Activated naive CD8-positive, alpha-beta T cell treated with anti-CD3 and anti-CD28 coated beads for 36 hours (primary cell): ENCODE data around the gene RBM18. TPM values are rescaled to one million over a fixed set of nuclear protein-coding genes. Genes with fewer than 3 reads are reported as not detected.

Experiments
- DNase-seq: peaks from one replicate; pipeline ENCODE4 v3.0.0; 2021
- H3K27ac Mint-ChIP-seq: one replicate; pipeline ENCODE4 v1.8.0; 2022; ENCODE audit warnings: mild to moderate bottlenecking, moderate library complexity, mixed read lengths
- H3K27me3 Mint-ChIP-seq: one replicate; pipeline ENCODE4 v1.8.0; 2022; ENCODE audit warnings: mild to moderate bottlenecking, mixed read lengths
- H3K36me3 Mint-ChIP-seq: one replicate; pipeline ENCODE4 v1.8.0; 2021; ENCODE audit warnings: mild to moderate bottlenecking, mixed read lengths
- H3K4me1 Mint-ChIP-seq: one replicate; pipeline ENCODE4 v1.8.0; 2021; ENCODE audit warnings: mixed read lengths
- H3K4me3 Mint-ChIP-seq: one replicate; pipeline ENCODE4 v1.8.0; 2022; ENCODE audit warnings: mild to moderate bottlenecking, moderate library complexity, mixed read lengths
- H3K9me3 Mint-ChIP-seq: one replicate; pipeline ENCODE4 v1.8.0; 2022; ENCODE audit warnings: mixed read lengths
- total RNA-seq, 2 experiments: library from RNA; stranded (reverse); gene quantifications; one replicate each; pipeline ENCODE4 v1.2.3, GENCODE V29; 2021

Gene RBM18
- total RNA-seq, 2 experiments from 2014 or later, result 35.1 to 35.5 TPM

DNA sequence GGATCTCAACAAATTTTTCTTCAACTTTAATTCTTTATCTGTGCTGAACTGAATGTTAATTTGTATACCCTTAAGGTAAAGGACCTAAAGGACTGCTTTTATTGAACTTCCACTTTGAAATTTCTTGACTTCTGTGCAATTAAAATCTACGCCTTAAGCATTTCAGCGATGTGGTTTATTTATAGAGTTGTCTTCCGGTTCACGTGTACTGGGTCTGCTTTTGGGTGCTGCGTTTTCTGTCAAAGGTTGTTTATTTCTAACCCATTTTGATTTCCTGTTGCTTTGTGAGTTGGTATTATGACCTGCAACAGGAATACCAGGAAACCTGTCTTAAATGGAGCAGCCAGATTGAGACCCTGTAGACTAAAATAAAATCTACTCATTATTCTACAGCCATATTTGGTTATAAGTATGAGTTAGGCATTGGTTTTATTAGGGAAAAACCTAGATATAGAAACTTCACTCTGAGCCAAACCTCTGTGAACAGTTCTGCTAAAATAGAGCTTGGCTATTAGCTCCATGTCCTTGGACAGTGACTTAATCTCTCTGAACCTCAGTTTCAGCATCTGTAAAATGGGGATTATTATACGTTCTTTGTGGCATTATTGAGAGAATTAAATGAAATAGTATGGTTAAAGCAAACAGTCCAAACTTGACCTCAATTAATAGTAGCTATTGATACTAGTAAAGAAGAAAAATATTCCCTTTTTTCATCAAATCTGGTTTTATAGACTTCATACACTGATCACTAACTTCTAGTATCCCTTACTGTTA lies 3.6 kb upstream of the RBM18 start:
- no peak overlapping the region for H3K4me3 Mint-ChIP-seq

DNA sequence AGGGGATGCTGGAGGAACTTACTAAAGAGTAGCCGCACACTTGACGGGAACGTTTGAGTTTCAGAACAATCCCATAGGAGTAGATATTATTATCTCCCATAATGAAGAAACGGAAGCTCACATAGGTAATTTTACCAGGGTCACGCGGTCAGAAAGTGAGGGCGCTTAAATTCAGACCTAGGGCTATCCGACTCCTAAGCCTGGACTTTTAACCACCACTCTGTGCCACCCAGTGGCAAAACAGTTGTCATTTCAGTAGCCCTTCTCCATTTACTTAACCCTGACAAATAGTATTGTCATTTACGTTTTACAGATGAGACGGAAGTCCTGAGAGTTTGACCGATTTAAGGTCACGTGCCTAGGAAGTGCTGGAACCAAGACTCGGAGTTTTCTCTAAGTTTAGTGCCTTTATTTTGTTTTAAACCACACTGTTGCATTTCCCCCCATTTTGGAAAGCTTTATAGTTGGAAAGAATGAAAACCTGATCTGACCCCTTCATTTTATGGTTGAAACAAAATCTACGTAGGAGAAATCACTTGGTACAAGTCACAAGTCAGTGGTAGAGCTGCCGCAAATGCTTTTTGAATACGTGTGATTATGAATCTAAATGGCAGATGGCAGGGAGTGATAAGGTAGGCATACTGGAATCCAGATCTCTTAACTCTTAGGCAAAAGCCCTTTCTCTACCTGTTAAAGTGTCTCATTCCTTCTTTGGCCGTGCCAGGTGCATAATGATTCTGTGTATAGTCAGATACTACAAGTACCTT lies 692 bp upstream of the RBM18 start:
- no peaks in the 10 kb centered on the region for H3K27me3 Mint-ChIP-seq
- no peaks in the 10 kb centered on the region for H3K9me3 Mint-ChIP-seq
- peak; percentile 17 for DNase-seq
- H3K4me1 Mint-ChIP-seq, result peaks cover 41% of the 10 kb centered on the region
- H3K4me3 Mint-ChIP-seq, result peak overlapping the region; percentile 98
- peaks cover 18% of the 10 kb centered on the region for H3K36me3 Mint-ChIP-seq
- peak overlapping the region; percentile 100 for H3K27ac Mint-ChIP-seq

More for the DNA sequence above, 3.6 kb upstream of the RBM18 start:
- Mint-ChIP-seq H3K27me3 (no peaks in the 10 kb centered on the region), H3K36me3 (peaks cover 33% of the 10 kb centered on the region), H3K27ac (no peak overlapping the region), H3K9me3 (no peaks in the 10 kb centered on the region), H3K4me1 (peaks cover 29% of the 10 kb centered on the region)
- DNase-seq, result no peak

DNA sequence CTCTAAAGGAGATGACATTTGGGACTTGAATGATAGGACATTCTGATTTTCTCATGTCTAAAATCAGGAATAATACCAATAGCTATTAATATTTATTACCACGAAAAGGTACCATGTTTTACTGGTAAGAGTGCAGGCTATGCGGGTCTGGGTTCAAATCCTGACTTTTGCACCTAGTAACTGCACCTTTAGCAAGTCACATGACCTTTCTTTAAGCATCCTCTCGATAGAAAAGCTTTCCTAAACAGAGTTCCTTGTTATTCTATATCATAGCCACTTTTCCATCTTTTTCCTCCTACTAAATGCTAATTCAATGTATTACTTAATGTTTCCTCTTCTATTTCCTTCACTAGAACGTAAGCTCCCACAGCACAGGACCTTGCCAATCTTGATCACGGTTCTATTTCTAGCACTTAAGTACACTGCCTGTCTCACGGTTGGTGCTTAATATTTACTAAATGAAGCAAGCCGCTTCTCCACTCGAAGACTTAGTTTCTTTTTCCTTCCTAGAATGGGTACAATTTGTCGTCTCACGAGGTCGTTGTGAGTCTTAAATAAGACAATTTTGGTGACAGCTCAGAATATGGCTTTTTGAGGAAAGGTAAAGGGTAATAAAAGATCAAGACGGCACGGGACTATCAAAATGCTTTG lies 816 bp downstream of the RBM18 start:
- H3K4me1 Mint-ChIP-seq, result peaks cover 48% of the 10 kb centered on the region
- H3K9me3 Mint-ChIP-seq, result no peaks in the 10 kb centered on the region
- H3K4me3 Mint-ChIP-seq, result peak overlapping the region; percentile 98
- peaks cover 21% of the 10 kb centered on the region for H3K36me3 Mint-ChIP-seq
- DNase-seq, result no peak
- H3K27ac Mint-ChIP-seq, result peak overlapping the region; percentile 100
- H3K27me3 Mint-ChIP-seq, result no peaks in the 10 kb centered on the region

DNA sequence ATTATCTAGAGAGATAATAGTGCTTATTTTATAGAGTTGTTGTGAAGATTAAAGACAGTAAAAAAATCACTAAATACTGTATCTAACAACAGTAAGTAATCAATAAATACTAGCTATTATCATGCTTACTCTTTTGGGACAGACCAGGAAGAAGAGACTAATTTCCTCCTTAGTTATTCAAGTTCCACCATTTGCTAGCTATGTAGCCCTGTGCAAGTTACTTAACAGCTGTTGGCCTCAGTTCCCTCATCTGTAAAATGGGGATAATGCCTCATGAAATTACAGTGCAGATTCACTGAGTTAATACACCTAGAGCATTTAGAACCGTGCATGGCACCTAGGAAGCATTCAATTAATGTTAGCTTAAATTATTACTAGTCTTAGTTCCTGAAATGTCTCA lies 2.6 kb downstream of the RBM18 start:
- Mint-ChIP-seq H3K27me3 (no peaks in the 10 kb centered on the region), H3K27ac (peak overlapping the region; percentile 17), H3K36me3 (peaks cover 21% of the 10 kb centered on the region), H3K4me3 (no peak overlapping the region), H3K9me3 (no peaks in the 10 kb centered on the region), H3K4me1 (peaks cover 43% of the 10 kb centered on the region)
- DNase-seq, result no peak

DNA sequence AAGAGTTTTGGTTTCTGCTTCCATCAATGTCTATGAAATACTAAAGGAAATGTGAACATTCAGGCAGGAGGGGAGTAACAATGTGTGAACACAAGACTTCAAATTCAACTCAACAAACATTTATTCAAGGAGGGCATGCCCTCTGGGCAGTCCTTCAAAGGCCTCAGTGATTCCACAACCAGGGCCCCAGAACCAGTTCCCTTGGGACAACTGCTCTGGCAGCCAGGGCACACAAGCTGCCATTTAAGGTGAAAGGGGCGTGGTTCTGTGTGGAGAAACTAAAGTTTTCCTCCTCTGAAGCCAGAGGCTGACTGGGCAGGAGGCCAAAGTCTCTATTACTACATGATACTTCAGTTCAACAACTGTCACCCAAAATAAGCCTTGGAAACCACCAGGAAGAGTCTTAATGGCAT lies 3.2 kb downstream of the RBM18 start:
- no peak for DNase-seq
- Mint-ChIP-seq H3K4me3 (no peak overlapping the region), H3K27ac (no peak overlapping the region), H3K4me1 (peaks cover 42% of the 10 kb centered on the region), H3K9me3 (no peaks in the 10 kb centered on the region), H3K36me3 (peaks cover 20% of the 10 kb centered on the region), H3K27me3 (no peaks in the 10 kb centered on the region)

DNA sequence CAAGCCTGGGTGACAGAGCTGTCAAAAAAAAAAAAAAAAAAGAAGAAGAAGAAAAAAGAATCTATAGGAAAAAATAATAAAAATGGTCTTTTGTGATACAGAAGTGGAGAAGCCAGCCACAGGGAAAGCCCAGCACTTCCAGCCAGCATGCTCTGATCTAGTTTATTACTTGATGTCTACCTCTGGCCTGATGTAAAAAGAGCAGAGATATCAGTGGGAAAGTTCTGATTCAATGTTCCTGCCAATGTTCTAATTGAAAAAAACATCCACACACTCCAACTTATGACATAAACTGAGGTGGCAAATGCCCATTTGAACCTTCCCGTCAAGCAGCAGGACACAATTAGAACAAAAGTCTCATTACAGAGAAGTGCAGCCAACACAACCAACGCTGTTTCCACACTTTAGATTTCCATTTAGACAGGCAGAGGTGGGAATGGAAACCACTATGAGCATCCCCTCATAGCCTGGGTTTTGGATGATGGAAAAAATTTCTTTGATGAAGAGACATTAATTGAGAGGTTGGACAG lies 5.7 kb downstream of the RBM18 start:
- DNase-seq, result no peak
- no peak overlapping the region for H3K4me3 Mint-ChIP-seq
- no peaks in the 10 kb centered on the region for H3K27me3 Mint-ChIP-seq
- H3K9me3 Mint-ChIP-seq, result no peaks in the 10 kb centered on the region
- peaks cover 13% of the 10 kb centered on the region for H3K36me3 Mint-ChIP-seq
- H3K27ac Mint-ChIP-seq, result no peak overlapping the region
- H3K4me1 Mint-ChIP-seq, result peaks cover 37% of the 10 kb centered on the region

DNA sequence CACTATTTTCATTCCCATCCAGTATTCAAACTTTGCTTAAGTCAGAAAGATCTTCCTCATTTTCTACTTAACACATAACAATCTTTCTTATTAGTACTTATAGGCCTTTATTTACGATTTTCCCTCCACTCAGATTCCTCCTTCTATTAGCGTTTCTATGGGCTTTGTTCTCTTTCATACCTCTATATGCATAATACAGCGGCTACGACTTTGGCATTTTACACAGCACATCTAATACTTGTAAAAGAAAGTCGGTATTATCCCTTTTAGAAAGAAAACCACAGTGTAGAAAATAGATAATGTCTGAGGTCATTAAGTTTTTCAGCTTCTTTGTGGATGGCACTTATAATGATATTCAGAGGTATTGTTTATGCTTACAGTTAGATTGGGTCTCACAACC lies 8.4 kb downstream of the RBM18 start:
- Mint-ChIP-seq H3K36me3 (peaks cover 12% of the 10 kb centered on the region), H3K4me3 (no peak overlapping the region), H3K27ac (no peak overlapping the region), H3K9me3 (no peaks in the 10 kb centered on the region), H3K4me1 (peaks cover 15% of the 10 kb centered on the region), H3K27me3 (no peaks in the 10 kb centered on the region)
- DNase-seq, result no peak

DNA sequence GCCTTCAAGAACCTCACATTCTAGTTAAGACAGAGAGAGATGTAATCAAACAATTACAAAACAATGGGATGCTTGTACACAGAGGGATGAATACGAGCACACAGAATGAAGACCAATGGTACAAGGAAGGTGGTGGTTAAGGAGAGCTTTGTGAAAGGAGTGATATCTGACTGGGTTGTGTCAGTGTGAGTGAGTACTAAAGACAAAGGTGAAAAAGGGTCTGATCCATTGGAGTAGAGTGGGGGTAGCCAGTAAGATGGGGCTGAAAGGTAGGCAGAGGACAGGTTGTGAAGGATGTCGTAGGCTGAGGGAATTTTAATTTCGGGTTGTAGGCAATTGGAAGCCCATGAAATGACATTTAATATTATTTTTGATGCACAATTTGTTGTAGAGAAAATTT lies 9.9 kb downstream of the RBM18 start:
- no peak overlapping the region for H3K27ac Mint-ChIP-seq
- H3K9me3 Mint-ChIP-seq, result no peaks in the 10 kb centered on the region
- no peak overlapping the region for H3K4me3 Mint-ChIP-seq
- peaks cover 8% of the 10 kb centered on the region for H3K4me1 Mint-ChIP-seq
- DNase-seq, result no peak
- H3K36me3 Mint-ChIP-seq, result peaks cover 14% of the 10 kb centered on the region
- no peaks in the 10 kb centered on the region for H3K27me3 Mint-ChIP-seq

DNA sequence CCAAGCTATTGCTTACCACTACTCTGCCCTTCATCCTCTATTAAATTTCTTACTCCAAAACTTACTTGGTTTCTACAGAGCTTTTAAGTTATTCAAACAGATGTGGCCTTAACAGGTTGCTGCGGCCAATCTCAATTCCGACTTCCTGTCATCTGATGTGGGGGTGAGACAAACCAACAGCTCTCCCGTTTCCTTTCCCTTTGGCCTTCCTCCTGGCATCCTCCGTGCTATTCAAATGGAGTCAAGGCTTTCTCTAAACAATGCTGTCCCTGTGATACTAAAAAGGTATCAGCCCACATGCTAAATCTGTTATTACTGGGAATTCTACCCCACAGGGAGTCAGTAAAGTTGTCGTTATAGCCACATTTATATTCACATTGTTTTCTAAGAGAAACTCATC lies 11.8 kb downstream of the RBM18 start:
- no peak for DNase-seq
- H3K9me3 Mint-ChIP-seq, result no peaks in the 10 kb centered on the region
- no peak overlapping the region for H3K4me3 Mint-ChIP-seq
- no peak overlapping the region for H3K27ac Mint-ChIP-seq
- peaks cover 3% of the 10 kb centered on the region for H3K4me1 Mint-ChIP-seq
- H3K27me3 Mint-ChIP-seq, result no peaks in the 10 kb centered on the region
- H3K36me3 Mint-ChIP-seq, result peaks cover 12% of the 10 kb centered on the region

DNA sequence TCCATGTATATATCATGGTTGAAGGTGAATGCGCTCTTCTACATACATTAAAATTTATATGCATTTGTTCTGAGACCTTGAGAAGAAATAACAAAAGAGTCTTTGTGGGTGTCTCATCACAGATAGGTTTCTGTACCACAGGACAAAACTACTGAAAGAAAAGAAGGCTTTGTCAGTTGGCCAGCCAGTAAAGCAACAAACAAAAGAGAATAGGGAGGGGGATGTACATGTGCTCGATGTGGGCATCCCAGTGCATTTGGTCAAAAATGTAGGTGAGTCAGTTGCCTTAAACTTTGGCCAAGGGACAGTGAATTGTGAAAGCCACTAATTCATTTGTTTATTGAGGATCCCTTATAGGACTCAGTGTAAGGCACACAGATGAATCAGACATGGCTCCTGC lies 13.3 kb downstream of the RBM18 start:
- no peak for DNase-seq
- Mint-ChIP-seq H3K27me3 (no peaks in the 10 kb centered on the region), H3K4me3 (no peak overlapping the region), H3K27ac (no peak overlapping the region), H3K36me3 (peaks cover 15% of the 10 kb centered on the region), H3K9me3 (no peaks in the 10 kb centered on the region), H3K4me1 (peaks cover 3% of the 10 kb centered on the region)

DNA sequence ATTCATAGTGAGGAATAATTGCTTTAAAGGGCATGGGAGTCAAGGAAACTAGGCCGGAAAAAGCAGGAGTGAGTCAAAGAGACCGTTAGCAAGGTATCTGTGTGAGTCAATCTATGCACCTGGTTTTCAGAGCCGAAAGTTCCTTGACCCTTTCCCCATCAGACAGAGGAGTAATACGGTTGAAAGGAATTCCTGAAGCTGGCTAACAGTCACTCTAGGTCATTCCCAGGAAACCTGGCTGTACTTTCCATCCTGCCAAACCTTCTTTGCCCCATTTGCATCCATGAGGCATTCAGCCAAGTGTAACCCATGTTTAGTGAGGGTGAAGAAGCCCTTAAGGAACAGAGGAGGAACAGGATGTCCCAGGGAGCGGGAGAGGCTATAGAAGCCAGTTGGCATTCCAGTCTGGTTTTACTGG lies 16.2 kb downstream of the RBM18 start:
- Mint-ChIP-seq H3K4me3 (no peak overlapping the region), H3K9me3 (no peaks in the 10 kb centered on the region), H3K4me1 (no peaks in the 10 kb centered on the region), H3K27ac (no peak overlapping the region), H3K36me3 (peaks cover 13% of the 10 kb centered on the region), H3K27me3 (no peaks in the 10 kb centered on the region)
- no peak for DNase-seq

DNA sequence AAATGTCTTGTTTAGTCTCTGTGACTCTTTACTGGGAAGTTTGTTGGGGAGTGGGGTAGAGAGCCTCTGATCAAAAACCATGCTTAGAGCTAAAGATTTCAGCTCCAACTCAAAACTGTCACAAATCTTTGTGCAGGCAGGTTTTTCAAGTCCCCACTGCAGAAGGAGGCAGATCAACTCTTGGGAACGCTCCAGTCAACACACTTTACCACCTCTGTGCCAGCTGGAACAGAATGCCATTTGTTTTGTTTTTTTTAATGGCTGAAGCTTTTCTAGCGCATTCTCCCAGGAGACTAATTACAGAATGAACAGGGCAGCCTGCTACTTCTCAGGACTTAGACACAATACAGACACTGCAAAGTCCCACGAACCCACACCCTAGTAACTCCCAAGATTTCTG lies 18.0 kb downstream of the RBM18 start:
- Mint-ChIP-seq H3K27me3 (no peaks in the 10 kb centered on the region), H3K27ac (no peak overlapping the region), H3K9me3 (no peaks in the 10 kb centered on the region), H3K4me3 (no peak overlapping the region), H3K4me1 (no peaks in the 10 kb centered on the region), H3K36me3 (peaks cover 13% of the 10 kb centered on the region)
- no peak for DNase-seq

DNA sequence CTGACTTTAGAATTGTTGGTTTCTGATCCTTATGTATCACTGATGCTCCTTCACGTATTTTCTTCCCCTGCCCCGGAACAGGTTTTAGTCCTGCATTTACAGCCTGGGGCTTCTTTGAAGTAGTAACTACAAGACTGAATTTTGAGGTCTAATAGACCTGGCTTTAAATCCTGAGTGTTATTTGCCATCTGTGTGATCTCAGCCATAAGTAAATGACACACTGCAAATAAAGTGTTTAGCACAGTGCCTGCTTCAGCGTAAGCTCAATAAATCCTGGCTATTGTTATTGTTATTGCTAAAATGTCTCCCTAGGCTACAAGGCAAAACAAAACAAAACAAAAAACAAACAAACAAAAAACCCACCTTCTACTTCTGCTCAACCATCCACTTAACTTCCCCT lies 20.3 kb downstream of the RBM18 start:
- DNase-seq, result no peak
- Mint-ChIP-seq H3K27ac (no peak overlapping the region), H3K27me3 (no peaks in the 10 kb centered on the region), H3K4me1 (no peaks in the 10 kb centered on the region), H3K9me3 (no peaks in the 10 kb centered on the region), H3K4me3 (no peak overlapping the region), H3K36me3 (peaks cover 6% of the 10 kb centered on the region)

DNA sequence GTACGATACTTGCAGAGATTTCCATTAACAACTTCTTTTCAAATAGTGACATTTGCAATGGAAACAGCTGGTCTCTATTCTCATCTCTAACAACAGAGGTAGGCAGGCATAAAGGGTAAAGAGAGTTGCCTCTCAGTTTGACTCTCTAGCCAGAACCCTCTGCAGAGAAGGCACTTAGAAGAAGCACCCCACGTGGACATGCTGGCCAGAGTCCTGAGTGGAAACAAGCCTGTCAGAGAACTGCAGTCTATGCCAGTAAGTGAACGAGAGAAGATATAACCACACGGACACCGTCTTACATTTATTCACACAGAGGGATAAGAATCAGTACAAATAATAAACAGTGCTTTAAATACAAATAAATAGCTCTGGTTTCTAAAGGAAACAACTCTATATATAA lies 24.9 kb downstream of the RBM18 start:
- Mint-ChIP-seq H3K36me3 (peaks cover 4% of the 10 kb centered on the region), H3K27ac (no peak overlapping the region), H3K9me3 (no peaks in the 10 kb centered on the region), H3K27me3 (no peaks in the 10 kb centered on the region), H3K4me3 (no peak overlapping the region), H3K4me1 (no peaks in the 10 kb centered on the region)
- DNase-seq, result no peak

DNA sequence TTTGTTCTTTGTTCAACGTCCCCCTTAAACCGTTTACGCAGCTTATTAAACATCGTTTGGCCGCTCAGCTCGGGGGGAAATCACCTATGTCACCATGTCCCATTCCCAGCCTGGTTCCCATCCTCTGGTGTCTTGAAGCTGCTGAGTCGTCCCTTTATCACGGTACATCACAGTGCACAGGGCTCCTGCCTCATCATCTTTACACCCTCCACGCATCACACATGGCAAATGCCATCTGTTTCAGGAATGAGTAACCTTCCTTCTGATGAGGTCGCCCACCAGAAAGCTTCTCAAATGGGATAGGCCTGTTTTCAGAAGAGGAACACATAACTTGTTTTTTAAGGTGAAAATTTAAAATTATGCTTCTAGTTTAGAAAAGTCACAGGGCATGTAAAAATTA lies 28.0 kb downstream of the RBM18 start:
- no peak for DNase-seq
- no peak overlapping the region for H3K27ac Mint-ChIP-seq
- no peak overlapping the region for H3K4me3 Mint-ChIP-seq
- peaks cover 4% of the 10 kb centered on the region for H3K36me3 Mint-ChIP-seq
- H3K27me3 Mint-ChIP-seq, result peaks cover 7% of the 10 kb centered on the region
- no peaks in the 10 kb centered on the region for H3K9me3 Mint-ChIP-seq
- no peaks in the 10 kb centered on the region for H3K4me1 Mint-ChIP-seq
